Trophoblast cell (in vitro differentiated cells and primary cell): Measurements from ENCODE around the gene SHISA8.
A peak's percentile ranks its signal among the peaks of the same experiment; 100 is the strongest.

Experiments
- DNase-seq, 2 donors: peaks; one replicate each; pipeline ENCODE4 v3.0.0-alpha.2; 2016
- H2AFZ ChIP-seq: 2 replicates; pipeline ENCODE4 v1.6.1; 2013; ENCODE audit warnings: low read length, moderate library complexity, mild to moderate bottlenecking; ENCODE audit not compliant: insufficient read depth, poor library complexity
- H2AK5ac ChIP-seq: 2 replicates; pipeline ENCODE4 v1.6.1; 2013; ENCODE audit warnings: mild to moderate bottlenecking, low read length
- H2BK120ac ChIP-seq: 2 replicates; pipeline ENCODE4 v1.6.1; 2013; ENCODE audit warnings: low read length, mild to moderate bottlenecking, moderate library complexity; ENCODE audit not compliant: insufficient read depth, poor library complexity
- H2BK12ac ChIP-seq: 2 replicates; pipeline ENCODE4 v1.6.1; 2013; ENCODE audit warnings: mild to moderate bottlenecking, low read length, moderate library complexity
- H2BK5ac ChIP-seq: 2 replicates; pipeline ENCODE4 v1.6.1; 2013; ENCODE audit warnings: low read length, low read depth, moderate library complexity, mild to moderate bottlenecking; ENCODE audit not compliant: poor library complexity
- H3K14ac ChIP-seq: 2 replicates; pipeline ENCODE4 v1.6.1; 2013; ENCODE audit warnings: mild to moderate bottlenecking, low read length
- H3K18ac ChIP-seq: 2 replicates; pipeline ENCODE4 v1.6.1; 2013; ENCODE audit warnings: mild to moderate bottlenecking, low read length
- H3K23ac ChIP-seq: 2 replicates; pipeline ENCODE4 v1.6.1; 2013; ENCODE audit warnings: low read length
- H3K27ac ChIP-seq: 2 replicates; pipeline ENCODE4 v1.5.1; 2013; ENCODE audit warnings: low read depth, mild to moderate bottlenecking, inconsistent platforms, low read length, moderate library complexity
- H3K27me3 ChIP-seq: 2 replicates; pipeline ENCODE4 v1.6.1; 2013; ENCODE audit warnings: inconsistent platforms, mild to moderate bottlenecking, low read length, moderate library complexity; ENCODE audit not compliant: insufficient read depth
- H3K36me3 ChIP-seq, 2 experiments: 1 replicate in 1 of 2; 2 replicates in 1 of 2; pipeline ENCODE4 v1.6.1; 2013; ENCODE audit warnings: low read length in 2 of 2, mild to moderate bottlenecking in 2 of 2, moderate library complexity in 1 of 2; ENCODE audit not compliant: insufficient read depth in 2 of 2, control insufficient read depth in 1 of 2
- H3K4ac ChIP-seq: 2 replicates; pipeline ENCODE4 v1.6.1; 2013; ENCODE audit warnings: low read depth, mild to moderate bottlenecking, low read length, moderate library complexity
- H3K4me1 ChIP-seq, 2 experiments: 1 replicate in 1 of 2; 2 replicates in 1 of 2; pipeline ENCODE4 v1.6.1; 2013; ENCODE audit warnings: low read length in 2 of 2, mild to moderate bottlenecking in 2 of 2, moderate library complexity in 1 of 2; ENCODE audit not compliant: insufficient read depth in 2 of 2, control insufficient read depth in 1 of 2
- H3K4me2 ChIP-seq: 2 replicates; pipeline ENCODE4 v1.6.1; 2013; ENCODE audit warnings: inconsistent platforms, mild to moderate bottlenecking, low read length, moderate library complexity
- H3K4me3 ChIP-seq: 2 replicates; pipeline ENCODE4 v1.5.1; 2013; ENCODE audit warnings: mild to moderate bottlenecking, low read depth, low read length, inconsistent platforms
- H3K79me1 ChIP-seq: one replicate; pipeline ENCODE4 v1.6.1; 2013; ENCODE audit warnings: low read length
- H3K79me2 ChIP-seq: 2 replicates; pipeline ENCODE4 v1.6.1; 2013; ENCODE audit warnings: low read length, mild to moderate bottlenecking; ENCODE audit not compliant: control insufficient read depth, insufficient read depth, poor library complexity
- H3K9ac ChIP-seq: 2 replicates; pipeline ENCODE4 v1.6.1; 2013; ENCODE audit warnings: mild to moderate bottlenecking, low read length
- H3K9me3 ChIP-seq: 2 replicates; pipeline ENCODE4 v1.6.1; 2013; ENCODE audit warnings: low read depth, mild to moderate bottlenecking, control low read depth, inconsistent platforms, low read length; ENCODE audit not compliant: insufficient read depth
- H4K12ac ChIP-seq: 2 replicates; pipeline ENCODE4 v1.6.1; 2013; ENCODE audit warnings: low read depth, mild to moderate bottlenecking, low read length, moderate library complexity
- H4K8ac ChIP-seq: 2 replicates; pipeline ENCODE4 v1.6.1; 2013; ENCODE audit warnings: low read depth, mild to moderate bottlenecking, low read length, moderate library complexity
- H4K91ac ChIP-seq: one replicate; pipeline ENCODE4 v1.6.1; 2013; ENCODE audit warnings: low read depth, mild to moderate bottlenecking, low read length, moderate library complexity
- WGBS: extraction: QIAGEN DNeasy Blood & Tissue Kit; methylation state at CpG from one replicate; pipeline ENCODE4 v1.1.7; 2013; ENCODE audit warnings: missing lambda C conversion rate; ENCODE audit not compliant: insufficient read length, insufficient coverage; ENCODE audit errors: extremely low coverage; 5-methylcytosine and 5-hydroxymethylcytosine counted together

The SHISA8 gene

DNA sequence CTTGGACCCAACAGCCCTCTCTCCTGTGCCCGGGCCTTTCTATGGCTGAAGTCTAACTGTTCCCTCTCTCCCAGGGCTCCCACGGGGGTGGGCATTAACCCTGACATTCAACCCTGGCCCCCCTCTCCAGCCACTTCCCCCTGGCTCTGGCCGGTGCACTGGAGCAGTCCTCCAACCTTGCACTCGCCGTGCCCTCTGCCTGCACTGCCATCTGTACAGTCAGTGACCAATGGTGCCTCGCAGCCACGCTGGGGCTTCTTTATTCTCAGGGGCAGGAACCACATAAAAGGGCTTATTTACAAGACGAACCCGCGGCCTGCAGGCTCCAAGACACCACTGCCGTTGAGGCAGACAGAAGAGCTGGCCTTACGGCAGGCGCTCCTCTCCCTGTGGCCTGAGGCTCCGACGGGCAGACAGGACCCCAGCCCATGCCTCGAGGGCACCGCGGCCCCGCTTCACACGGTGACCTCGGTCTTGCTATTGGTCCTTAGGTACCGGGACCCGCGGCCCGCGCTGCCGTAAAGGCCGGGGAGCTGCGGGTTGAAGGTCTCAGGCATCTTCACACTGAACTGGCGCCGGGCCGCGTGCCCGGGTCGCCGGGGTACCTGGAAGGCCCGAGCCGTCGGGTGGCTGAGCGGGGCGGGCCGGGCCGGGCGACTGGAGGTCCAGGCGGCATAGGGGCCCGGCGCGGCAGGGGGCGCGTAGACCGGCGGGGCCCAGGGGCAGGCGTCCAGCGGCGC, 5.4 kb downstream of the SHISA8 start:
- H3K9me3 ChIP-seq = peaks cover 13% of the 10 kb centered on the region

DNA sequence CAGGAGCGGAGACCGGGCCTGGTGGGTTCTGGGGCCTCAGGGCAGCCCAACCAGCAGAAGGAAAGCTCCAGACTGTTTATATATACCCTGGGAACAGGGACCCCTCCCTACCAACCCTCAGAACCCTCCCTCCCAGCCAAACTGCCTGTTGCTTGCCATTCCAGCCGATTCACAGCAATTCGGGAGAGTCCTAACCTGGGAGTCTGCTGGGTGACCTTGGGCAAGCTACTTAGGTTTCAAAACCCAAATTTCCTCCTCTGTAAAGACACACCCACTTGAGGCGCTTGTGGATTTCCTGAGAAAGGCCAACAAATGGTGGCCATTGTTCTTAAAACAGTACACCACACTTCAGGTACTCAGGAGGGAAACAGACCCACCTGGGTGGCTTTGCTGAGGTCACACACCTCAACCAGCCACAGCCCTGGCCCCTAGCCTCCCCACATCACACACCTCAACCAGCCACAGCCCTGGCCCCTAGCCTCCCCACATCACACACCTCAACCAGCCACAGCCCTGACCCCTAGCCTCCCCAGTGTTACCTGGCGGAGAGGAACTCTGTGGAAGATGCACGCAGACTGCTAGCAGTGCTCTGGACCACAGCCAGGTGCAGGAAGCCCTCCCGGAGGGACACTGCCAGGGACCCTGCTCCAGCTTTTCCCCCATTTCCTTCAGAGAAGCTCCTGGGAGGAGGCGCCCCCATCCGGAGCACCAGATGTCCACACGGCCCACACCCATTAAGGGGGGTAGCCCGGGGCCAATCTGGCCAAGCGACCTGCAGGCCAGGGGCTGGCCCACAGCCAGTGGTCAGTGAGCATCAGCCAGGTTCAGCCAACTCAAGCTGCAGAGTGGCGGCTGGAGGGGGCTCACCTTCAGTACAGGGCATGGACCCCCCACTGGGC, 6.2 kb downstream of the SHISA8 start:
- no CpG with 5 or more reads among the region's 14 CpGs for WGBS
- Histone ChIP-seq H3K9ac (no peak overlapping the region), H2BK5ac (no peak overlapping the region)

More for the DNA sequence above, 5.4 kb downstream of the SHISA8 start:
- H3K4me2 ChIP-seq = peak overlapping the region; percentile 65
- no peak overlapping the region for H4K12ac ChIP-seq
- no CpG with 5 or more reads among the region's 55 CpGs for WGBS
- no peak overlapping the region for H2AK5ac ChIP-seq
- no peak overlapping the region for H3K23ac ChIP-seq
- peak in 1 of 2 donors; percentile 25 for DNase-seq
- H2BK120ac ChIP-seq = no peak overlapping the region
- H4K91ac ChIP-seq = no peak overlapping the region
- H3K27ac ChIP-seq = no peak overlapping the region
- no peak overlapping the region for H3K18ac ChIP-seq
- no peaks in the 10 kb centered on the region for H3K79me1 ChIP-seq
- H2AFZ ChIP-seq = no peak overlapping the region
- no peak overlapping the region for H3K9ac ChIP-seq
- no peak overlapping the region for H3K4ac ChIP-seq
- no peak overlapping the region for H2BK5ac ChIP-seq
- H4K8ac ChIP-seq = no peak overlapping the region
- H2BK12ac ChIP-seq = no peak overlapping the region
- H3K27me3 ChIP-seq = peaks cover 52% of the 10 kb centered on the region
- H3K36me3 ChIP-seq = peaks cover 25 to 34% of the 10 kb centered on the region in 2 experiments
- no peak overlapping the region for H3K14ac ChIP-seq
- H3K79me2 ChIP-seq = no peaks in the 10 kb centered on the region
- peaks cover 4 to 16% of the 10 kb centered on the region in 2 experiments for H3K4me1 ChIP-seq
- no peak overlapping the region for H3K4me3 ChIP-seq

DNA sequence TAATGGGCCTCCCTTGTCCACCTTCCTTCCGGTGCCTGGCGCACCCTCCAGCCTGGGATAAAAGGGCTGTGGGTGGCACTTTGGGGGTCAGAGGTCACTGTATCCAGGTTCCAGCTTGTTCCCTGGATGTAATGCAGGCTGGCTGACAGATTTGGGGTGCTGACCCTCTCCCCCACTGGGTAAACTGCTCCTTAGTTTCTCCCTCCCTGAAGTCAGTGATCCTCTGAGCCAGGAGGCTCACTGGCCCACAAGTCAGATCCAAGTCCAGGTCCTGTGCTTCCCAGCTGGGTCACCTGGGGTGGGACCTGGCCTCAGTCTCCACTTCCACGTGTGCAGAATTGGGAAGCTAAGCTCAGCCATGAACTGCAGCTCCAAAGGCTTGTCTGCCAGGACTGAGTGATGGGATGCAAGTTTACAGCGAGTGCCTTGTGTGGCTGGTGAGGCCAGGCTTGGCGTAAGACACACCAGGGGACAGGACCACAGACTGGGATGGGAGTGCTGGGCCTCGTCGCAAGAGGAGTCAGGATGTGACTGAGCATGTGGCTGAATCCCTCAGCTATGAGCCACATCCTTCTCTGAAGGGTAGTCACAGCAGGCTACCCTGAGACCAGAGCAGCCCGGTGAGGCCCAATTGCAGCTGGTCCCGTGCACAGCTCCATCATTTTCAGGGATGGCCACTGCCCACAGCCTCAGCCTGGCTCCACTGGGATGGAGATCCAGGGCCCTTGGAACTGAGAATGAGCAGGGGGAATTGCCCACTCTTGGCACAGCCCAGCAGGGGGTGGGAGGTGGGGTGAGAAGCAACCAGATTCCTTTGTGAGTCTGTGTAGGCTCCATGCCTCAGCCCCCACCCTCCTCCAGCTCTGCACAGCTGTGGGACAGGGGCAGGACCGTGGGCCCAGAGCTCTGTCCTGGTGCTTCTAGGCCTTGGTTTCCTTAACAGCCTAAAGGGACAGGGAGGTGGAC, 7.2 kb downstream of the SHISA8 start:
- Histone ChIP-seq H4K91ac (no peak overlapping the region), H3K4ac (no peak overlapping the region), H2BK12ac (no peak overlapping the region), H3K27me3 (peaks cover 38% of the 10 kb centered on the region), H3K79me2 (no peaks in the 10 kb centered on the region), H4K12ac (no peak overlapping the region), H3K27ac (no peak overlapping the region), H3K23ac (no peak overlapping the region), H4K8ac (no peak overlapping the region), H2AK5ac (no peak overlapping the region), H2AFZ (no peak overlapping the region), H3K14ac (no peak overlapping the region), H3K4me2 (no peak overlapping the region), H3K9ac (no peak overlapping the region), H3K36me3 (peaks cover 42 to 51% of the 10 kb centered on the region in 2 experiments), H3K4me3 (no peak overlapping the region), H3K9me3 (peaks cover 13% of the 10 kb centered on the region), H3K79me1 (no peaks in the 10 kb centered on the region), H2BK5ac (no peak overlapping the region), H2BK120ac (no peak overlapping the region), H3K18ac (no peak overlapping the region), H3K4me1 (peaks cover 4 to 13% of the 10 kb centered on the region in 2 experiments)
- no CpG with 5 or more reads among the region's 10 CpGs for WGBS
- DNase-seq = no peak

More for the DNA sequence above, 6.2 kb downstream of the SHISA8 start:
- Histone ChIP-seq H3K36me3 (peaks cover 33 to 42% of the 10 kb centered on the region in 2 experiments), H3K4ac (no peak overlapping the region), H4K91ac (no peak overlapping the region), H3K14ac (no peak overlapping the region), H3K4me1 (peaks cover 4 to 13% of the 10 kb centered on the region in 2 experiments), H3K27ac (no peak overlapping the region), H4K8ac (no peak overlapping the region), H3K9me3 (peaks cover 13% of the 10 kb centered on the region), H3K79me2 (no peaks in the 10 kb centered on the region), H2AFZ (no peak overlapping the region), H2BK120ac (no peak overlapping the region), H3K4me2 (no peak overlapping the region), H3K23ac (no peak overlapping the region), H2BK12ac (no peak overlapping the region), H3K4me3 (no peak overlapping the region), H4K12ac (no peak overlapping the region), H2AK5ac (no peak overlapping the region), H3K18ac (no peak overlapping the region), H3K79me1 (no peaks in the 10 kb centered on the region), H3K27me3 (peaks cover 46% of the 10 kb centered on the region)
- DNase-seq = no peak

DNA sequence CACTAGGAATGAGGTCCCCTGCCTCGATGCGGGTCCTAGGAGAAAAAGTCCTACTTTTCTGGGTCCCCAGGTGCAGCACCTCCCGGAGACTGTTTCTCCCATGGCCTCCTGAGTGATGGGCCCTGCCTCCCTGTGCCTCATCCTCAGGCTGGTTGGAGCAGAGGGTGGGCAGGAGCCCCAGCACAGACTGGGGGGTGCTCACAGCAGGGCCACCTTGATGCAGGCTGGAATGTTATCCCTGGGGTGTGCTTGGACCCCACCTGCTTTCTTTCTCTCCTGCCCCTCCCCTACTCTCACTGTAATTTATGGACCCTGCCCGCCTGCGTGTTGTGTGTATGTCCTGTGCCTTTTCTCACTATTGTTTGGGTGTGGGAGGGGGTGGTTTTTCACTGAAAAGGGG, 8.1 kb downstream of the SHISA8 start:
- WGBS = no CpG with 5 or more reads among the region's 5 CpGs
- Histone ChIP-seq H3K4me1 (peaks cover 4 to 13% of the 10 kb centered on the region in 2 experiments), H3K79me1 (no peaks in the 10 kb centered on the region), H3K79me2 (no peaks in the 10 kb centered on the region), H3K4me3 (no peak overlapping the region), H3K9ac (no peak overlapping the region), H3K27ac (no peak overlapping the region), H3K14ac (no peak overlapping the region), H2BK12ac (no peak overlapping the region), H2AK5ac (no peak overlapping the region), H4K91ac (no peak overlapping the region), H2BK5ac (no peak overlapping the region), H3K23ac (no peak overlapping the region), H3K4me2 (no peak overlapping the region), H3K9me3 (peaks cover 6% of the 10 kb centered on the region), H3K27me3 (peaks cover 29% of the 10 kb centered on the region), H3K4ac (no peak overlapping the region), H4K8ac (no peak overlapping the region), H3K18ac (no peak overlapping the region), H2BK120ac (no peak overlapping the region), H2AFZ (no peak overlapping the region), H3K36me3 (peaks cover 51 to 60% of the 10 kb centered on the region in 2 experiments), H4K12ac (no peak overlapping the region)
- DNase-seq = no peak
